ENCODE results near the gene PRDX3. TPM values are rescaled to one million over a fixed set of nuclear protein-coding genes. Genes with fewer than 3 reads are reported as not detected.
"Not testable (repeated sequence)": the region's sequence is repeated elsewhere in the genome, so short reads cannot be mapped to it uniquely, and the experiment has no call there.

The PRDX3 gene
- total RNA-seq, 2 donors from 2014 or later: 123 to 167 TPM

DNA sequence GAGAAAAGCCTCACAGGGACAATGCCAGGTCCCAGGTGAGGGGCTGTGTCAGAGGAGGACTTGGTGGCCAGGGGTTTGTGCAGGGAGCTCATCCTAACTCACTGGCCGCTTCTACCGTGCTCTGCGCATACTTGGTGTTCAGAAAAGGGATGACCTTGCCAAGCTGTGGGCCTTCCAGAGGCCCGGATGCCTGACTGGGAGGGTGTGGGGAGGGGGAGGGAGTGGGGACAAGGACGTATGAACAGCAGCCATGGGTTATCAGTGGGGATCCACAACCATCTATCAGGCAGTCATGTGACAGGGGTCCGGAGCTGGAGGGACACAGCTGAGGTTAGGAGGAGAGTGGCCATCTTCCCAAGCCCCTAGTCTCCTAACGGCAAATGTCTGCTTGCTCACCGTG lies 19.3 kb downstream of the PRDX3 start:
- WGBS: 70% methylated on average over 7 of the region's 8 CpGs

DNA sequence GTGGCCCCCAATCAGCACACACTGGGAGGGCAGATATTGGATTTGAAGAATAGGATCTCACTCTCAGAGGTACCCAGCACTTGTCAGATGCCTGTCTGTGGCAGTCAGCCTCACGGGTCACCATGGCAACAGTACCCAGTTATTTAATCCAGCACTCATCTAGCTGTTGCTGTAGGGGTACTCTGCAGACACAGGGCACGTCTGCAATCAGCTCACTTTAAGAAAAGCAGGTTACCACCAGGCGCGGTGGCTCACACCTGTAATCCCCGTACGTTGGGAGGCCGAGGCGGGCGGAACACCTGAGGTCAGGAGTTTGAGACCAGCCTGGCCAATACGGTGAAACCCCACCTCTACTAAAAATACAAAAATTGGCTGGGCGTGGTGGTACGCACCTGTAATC lies 25.0 kb downstream of the PRDX3 start:
- H3K27ac ChIP-seq: no peak overlapping the region
- H3K4me1 ChIP-seq (replicated peaks): no peaks in the 10 kb centered on the region
- intact Hi-C loops (cut with DNase I): no loop called here
- H3K9me3 ChIP-seq: no peaks in the 10 kb centered on the region
- H3K27me3 ChIP-seq (replicated peaks; ENCODE audit: insufficient read depth): no peaks in the 10 kb centered on the region
- TF ChIP-seq, protein P1, sequence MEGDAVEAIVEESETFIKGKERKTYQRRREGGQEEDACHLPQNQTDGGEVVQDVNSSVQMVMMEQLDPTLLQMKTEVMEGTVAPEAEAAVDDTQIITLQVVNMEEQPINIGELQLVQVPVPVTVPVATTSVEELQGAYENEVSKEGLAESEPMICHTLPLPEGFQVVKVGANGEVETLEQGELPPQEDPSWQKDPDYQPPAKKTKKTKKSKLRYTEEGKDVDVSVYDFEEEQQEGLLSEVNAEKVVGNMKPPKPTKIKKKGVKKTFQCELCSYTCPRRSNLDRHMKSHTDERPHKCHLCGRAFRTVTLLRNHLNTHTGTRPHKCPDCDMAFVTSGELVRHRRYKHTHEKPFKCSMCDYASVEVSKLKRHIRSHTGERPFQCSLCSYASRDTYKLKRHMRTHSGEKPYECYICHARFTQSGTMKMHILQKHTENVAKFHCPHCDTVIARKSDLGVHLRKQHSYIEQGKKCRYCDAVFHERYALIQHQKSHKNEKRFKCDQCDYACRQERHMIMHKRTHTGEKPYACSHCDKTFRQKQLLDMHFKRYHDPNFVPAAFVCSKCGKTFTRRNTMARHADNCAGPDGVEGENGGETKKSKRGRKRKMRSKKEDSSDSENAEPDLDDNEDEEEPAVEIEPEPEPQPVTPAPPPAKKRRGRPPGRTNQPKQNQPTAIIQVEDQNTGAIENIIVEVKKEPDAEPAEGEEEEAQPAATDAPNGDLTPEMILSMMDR (IDR thresholded peaks at IDR 0.05): no peak
- no peak for TF ChIP-seq POLR2A (IDR thresholded peaks at IDR 0.05)
- TF ChIP-seq POLR2AphosphoS5 (IDR thresholded peaks at IDR 0.05): no peak
- peaks cover 0 to 13% of the 10 kb centered on the region in 2 donors for H3K36me3 ChIP-seq
- H3K4me3 ChIP-seq: no peak overlapping the region
- no peak for DNase-seq (ENCODE audit: low spot score)
- 97% methylated on average over 12 of the region's 12 CpGs for WGBS

More for the DNA sequence above, 19.3 kb downstream of the PRDX3 start:
- Histone ChIP-seq H3K27ac (no peak overlapping the region), H3K9me3 (no peaks in the 10 kb centered on the region), H3K4me3 (no peak overlapping the region), H3K36me3 (peaks cover 0 to 13% of the 10 kb centered on the region in 2 donors), H3K27me3 (replicated peaks; ENCODE audit: insufficient read depth) (no peaks in the 10 kb centered on the region), H3K4me1 (replicated peaks) (no peaks in the 10 kb centered on the region)
- intact Hi-C loops (cut with DNase I): no loop called here
- no peak for DNase-seq (ENCODE audit: low spot score)
- TF ChIP-seq, protein P1 (IDR thresholded peaks at IDR 0.05): no peak
- TF ChIP-seq POLR2AphosphoS5 (IDR thresholded peaks at IDR 0.05) (no peak), POLR2A (IDR thresholded peaks at IDR 0.05) (no peak)

DNA sequence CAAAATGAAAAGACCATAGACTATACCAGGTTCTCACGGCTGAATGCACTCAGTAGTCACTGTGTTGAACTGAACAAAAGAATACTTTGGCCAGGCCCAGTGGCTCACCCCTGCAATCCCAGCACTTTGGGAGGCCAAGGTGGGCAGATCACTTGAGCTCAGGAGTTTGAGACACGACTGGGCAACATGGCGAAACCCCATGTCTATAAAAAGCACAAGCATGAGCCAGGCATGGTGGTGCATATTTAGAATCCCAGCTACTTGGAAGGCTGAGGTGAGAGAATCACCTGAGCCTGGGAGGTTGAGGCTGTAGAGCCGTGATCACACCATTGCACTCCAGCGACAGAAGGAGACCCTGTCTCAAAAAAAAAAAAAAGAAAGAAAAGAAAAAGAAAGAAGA lies 25.6 kb downstream of the PRDX3 start:
- intact Hi-C loops (cut with DNase I): no loop called here
- WGBS: 89% methylated on average over 5 of the region's 5 CpGs
- no peak for DNase-seq (ENCODE audit: low spot score)

DNA sequence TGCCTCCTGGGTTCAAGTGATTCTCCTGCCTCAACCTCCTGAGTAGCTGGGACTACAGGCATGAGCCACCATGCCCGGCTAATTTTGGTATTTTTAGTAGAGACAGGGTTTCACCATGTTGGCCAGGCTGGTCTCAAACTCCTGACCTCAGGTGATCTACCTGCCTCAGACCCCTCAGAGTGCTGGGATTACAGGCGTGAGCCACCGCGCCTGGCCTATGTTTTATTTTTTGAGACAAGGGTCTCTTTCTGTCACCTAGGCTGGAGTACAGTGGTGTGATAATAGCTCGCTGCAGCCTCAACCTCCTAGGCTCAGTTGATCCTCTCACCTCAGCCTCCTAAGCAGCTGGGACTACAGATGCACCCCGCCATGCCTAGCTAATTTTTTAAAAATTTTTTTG lies 27.0 kb downstream of the PRDX3 start:
- H3K27me3 ChIP-seq (replicated peaks; ENCODE audit: insufficient read depth): not testable (repeated sequence)
- peaks cover 0 to 13% of the 10 kb centered on the region in 2 donors for H3K36me3 ChIP-seq

More for the DNA sequence above, 25.6 kb downstream of the PRDX3 start:
- H3K4me1 ChIP-seq (replicated peaks): no peaks in the 10 kb centered on the region
- no peaks in the 10 kb centered on the region for H3K9me3 ChIP-seq
- no peak overlapping the region for H3K4me3 ChIP-seq
- no peak overlapping the region for H3K27ac ChIP-seq
- TF ChIP-seq POLR2AphosphoS5 (IDR thresholded peaks at IDR 0.05) (no peak), POLR2A (IDR thresholded peaks at IDR 0.05) (no peak)
- TF ChIP-seq, protein P1 (IDR thresholded peaks at IDR 0.05): no peak
- no peaks in the 10 kb centered on the region for H3K27me3 ChIP-seq (replicated peaks; ENCODE audit: insufficient read depth)
- H3K36me3 ChIP-seq: peaks cover 0 to 13% of the 10 kb centered on the region in 2 donors

DNA sequence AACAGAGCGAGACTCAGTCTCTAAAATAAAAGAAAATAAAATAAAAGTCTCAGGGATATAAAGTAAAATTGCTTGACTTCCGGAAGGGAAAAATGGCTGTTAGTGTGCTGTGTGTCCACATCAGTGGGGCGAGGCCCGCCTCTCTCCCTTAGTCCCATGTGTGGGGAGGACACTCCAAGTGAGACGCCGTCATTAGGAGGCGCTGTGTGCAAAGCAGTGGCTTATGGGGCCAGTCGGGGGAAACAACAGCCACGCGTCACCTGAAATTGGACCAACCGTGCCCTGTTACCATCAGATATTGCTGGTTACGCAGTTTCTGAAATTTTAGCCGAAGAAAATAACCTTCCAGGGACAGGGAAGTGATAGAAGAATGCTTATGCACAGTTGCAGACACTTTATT lies 28.9 kb downstream of the PRDX3 start:
- peaks cover 0 to 5% of the 10 kb centered on the region in 2 donors for H3K36me3 ChIP-seq
- intact Hi-C loops (cut with DNase I): no loop called here

More for the DNA sequence above, 27.0 kb downstream of the PRDX3 start:
- intact Hi-C loops (cut with DNase I); H3K27ac ChIP-seq; H3K4me1 ChIP-seq (replicated peaks); H3K4me3 ChIP-seq; H3K9me3 ChIP-seq; DNase-seq (ENCODE audit: low spot score): not testable (repeated sequence)
- WGBS: 97% methylated on average over 6 of the region's 6 CpGs

More for the DNA sequence above, 28.9 kb downstream of the PRDX3 start:
- Histone ChIP-seq H3K27me3 (replicated peaks; ENCODE audit: insufficient read depth) (no peaks in the 10 kb centered on the region), H3K4me3 (no peak overlapping the region), H3K27ac (no peak overlapping the region), H3K9me3 (no peaks in the 10 kb centered on the region), H3K4me1 (replicated peaks) (no peaks in the 10 kb centered on the region)
- no peak for DNase-seq (ENCODE audit: low spot score)
- 84% methylated on average over 13 of the region's 13 CpGs for WGBS
- TF ChIP-seq, protein P1 (IDR thresholded peaks at IDR 0.05): no peak
- TF ChIP-seq POLR2A (IDR thresholded peaks at IDR 0.05): no peak
- TF ChIP-seq POLR2AphosphoS5 (IDR thresholded peaks at IDR 0.05): no peak
